Sigmoid colon (tissue), 7 donors: Measurements from ENCODE around the gene HTATSF1. TPM values are rescaled to one million over a fixed set of nuclear protein-coding genes. Genes with fewer than 3 reads are reported as not detected.

Experiments
- DNase-seq: peaks from one replicate; pipeline ENCODE4 v3.0.0-alpha.2; 2019
- H3K27ac ChIP-seq, 4 donors: fragments of 200-600 bp; sonication (generic); one replicate each; pipeline ENCODE4 v1.5.1; 2016 to 2019; ENCODE audit warnings: mild to moderate bottlenecking in 1 of 4
- H3K27me3 ChIP-seq, 3 donors: fragments of 200-600 bp; sonication (generic); one replicate each; pipeline ENCODE4 v1.5.1; 2019; ENCODE audit warnings: mild to moderate bottlenecking in 1 of 3
- H3K36me3 ChIP-seq, 4 donors: fragments of 200-600 bp; sonication (generic); one replicate each; pipeline ENCODE4 v1.5.1; 2016 to 2019
- H3K4me1 ChIP-seq, 4 donors: fragments of 200-600 bp; sonication (generic); one replicate each; pipeline ENCODE4 v1.5.1; 2017 to 2019
- H3K4me3 ChIP-seq, 4 donors: fragments of 200-600 bp; sonication (generic); one replicate each; pipeline ENCODE4 v1.5.1; 2017 to 2019; ENCODE audit warnings: mild to moderate bottlenecking in 2 of 4, moderate library complexity in 1 of 4
- H3K9me3 ChIP-seq, 4 donors: fragments of 200-600 bp in 3 of 4; sonication (generic) in 3 of 4; one replicate each; pipeline versions ENCODE4 v1.5.1 to v1.6.1; 2013 to 2019
- EP300 ChIP-seq, 4 donors: sonication (generic); formaldehyde crosslinking; IDR thresholded peaks; one replicate each; pipeline ENCODE4 v1.6.1; 2017; ENCODE audit warnings: antibody characterized with exemption in 4 of 4
- POLR2A ChIP-seq, 2 donors: fragments of 450-650 bp; IDR thresholded peaks; one replicate each; pipeline ENCODE4 v1.6.1; 2016; ENCODE audit warnings: antibody characterized with exemption in 2 of 2, mild to moderate bottlenecking in 2 of 2, moderate library complexity in 2 of 2
- POLR2AphosphoS5 ChIP-seq, 4 donors: sonication (generic); formaldehyde crosslinking; IDR thresholded peaks; one replicate each; pipeline ENCODE4 v1.6.1; 2017; ENCODE audit warnings: antibody characterized with exemption in 4 of 4
- WGBS, 2 donors: extraction: QIAGEN DNeasy Blood & Tissue Kit; methylation state at CpG; one replicate each; pipeline ENCODE4 v1.1.7; 2013; 5-methylcytosine and 5-hydroxymethylcytosine counted together
- intact Hi-C: fragments of 100-400 bp; cut with DNase I; formaldehyde crosslinking; loops from one replicate; pipeline ENCODE4 v1.15.1; 2023
- polyA plus RNA-seq, 3 donors: library from polyadenylated mRNA; stranded (reverse); fragments of 200-250 nt; gene quantifications; one replicate each; pipeline ENCODE4 v1.2.3, GENCODE V29; 2013
- total RNA-seq, 4 donors: library from RNA; depleted of rRNA; stranded (reverse); fragments of >200 nt; gene quantifications; one replicate each; pipeline ENCODE4 v1.1.0, GENCODE V29; 2016
- TF ChIP-seq, protein P1 (sequence below), 4 experiments: fragments of 450-650 bp in 3 of 4; fragments of 200-600 bp in 1 of 4; IDR thresholded peaks; one replicate each; pipeline ENCODE4 v1.5.1; 2016 to 2019; ENCODE audit warnings: antibody characterized with exemption in 4 of 4, mild to moderate bottlenecking in 3 of 4, moderate library complexity in 2 of 4
- donor health status: healthy with polysubstance abuse.
- donor health status: Bipolar disorder and iron deficiency.
- donor health status: healthy.

The HTATSF1 gene
- total and polyA plus RNA-seq, 7 donors, result 35.7 to 62.4 (median 47.1) TPM

GRCh38 chrX:136453114-136453513 is 44.3 kb upstream of the HTATSF1 start:
- TF ChIP-seq, protein P1, sequence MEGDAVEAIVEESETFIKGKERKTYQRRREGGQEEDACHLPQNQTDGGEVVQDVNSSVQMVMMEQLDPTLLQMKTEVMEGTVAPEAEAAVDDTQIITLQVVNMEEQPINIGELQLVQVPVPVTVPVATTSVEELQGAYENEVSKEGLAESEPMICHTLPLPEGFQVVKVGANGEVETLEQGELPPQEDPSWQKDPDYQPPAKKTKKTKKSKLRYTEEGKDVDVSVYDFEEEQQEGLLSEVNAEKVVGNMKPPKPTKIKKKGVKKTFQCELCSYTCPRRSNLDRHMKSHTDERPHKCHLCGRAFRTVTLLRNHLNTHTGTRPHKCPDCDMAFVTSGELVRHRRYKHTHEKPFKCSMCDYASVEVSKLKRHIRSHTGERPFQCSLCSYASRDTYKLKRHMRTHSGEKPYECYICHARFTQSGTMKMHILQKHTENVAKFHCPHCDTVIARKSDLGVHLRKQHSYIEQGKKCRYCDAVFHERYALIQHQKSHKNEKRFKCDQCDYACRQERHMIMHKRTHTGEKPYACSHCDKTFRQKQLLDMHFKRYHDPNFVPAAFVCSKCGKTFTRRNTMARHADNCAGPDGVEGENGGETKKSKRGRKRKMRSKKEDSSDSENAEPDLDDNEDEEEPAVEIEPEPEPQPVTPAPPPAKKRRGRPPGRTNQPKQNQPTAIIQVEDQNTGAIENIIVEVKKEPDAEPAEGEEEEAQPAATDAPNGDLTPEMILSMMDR (IDR thresholded peaks at IDR 0.05), result no peak
- TF ChIP-seq POLR2AphosphoS5 (IDR thresholded peaks at IDR 0.05), result no peak
- TF ChIP-seq EP300 (IDR thresholded peaks at IDR 0.05), result no peak
- no peak for TF ChIP-seq POLR2A (IDR thresholded peaks at IDR 0.05)
- DNase-seq, result no peak
- H3K27ac ChIP-seq, result no peak overlapping the region
- H3K4me3 ChIP-seq, result no peak overlapping the region
- H3K4me1 ChIP-seq, result no peaks in the 10 kb centered on the region
- H3K36me3 ChIP-seq, result no peaks in the 10 kb centered on the region
- no peaks in the 10 kb centered on the region for H3K9me3 ChIP-seq
- intact Hi-C loops, result no loop called here
- 84 to 88% methylated on average over 1 of the region's 1 CpG for WGBS, 2 donors
- no peaks in the 10 kb centered on the region for H3K27me3 ChIP-seq

GRCh38 chrX:136453771-136454170 is 43.6 kb upstream of the HTATSF1 start:
- DNase-seq, result no peak
- 11 to 41% methylated on average over 1 of the region's 1 CpG for WGBS, 2 donors
- Histone ChIP-seq H3K4me1 (no peaks in the 10 kb centered on the region), H3K4me3 (no peak overlapping the region), H3K9me3 (no peaks in the 10 kb centered on the region), H3K27ac (no peak overlapping the region), H3K27me3 (no peaks in the 10 kb centered on the region), H3K36me3 (no peaks in the 10 kb centered on the region)
- no peak for TF ChIP-seq EP300 (IDR thresholded peaks at IDR 0.05)
- TF ChIP-seq POLR2A (IDR thresholded peaks at IDR 0.05), result no peak
- no peak for TF ChIP-seq POLR2AphosphoS5 (IDR thresholded peaks at IDR 0.05)
- TF ChIP-seq, protein P1 (IDR thresholded peaks at IDR 0.05), result no peak
- intact Hi-C loops, result no loop called here

DNA sequence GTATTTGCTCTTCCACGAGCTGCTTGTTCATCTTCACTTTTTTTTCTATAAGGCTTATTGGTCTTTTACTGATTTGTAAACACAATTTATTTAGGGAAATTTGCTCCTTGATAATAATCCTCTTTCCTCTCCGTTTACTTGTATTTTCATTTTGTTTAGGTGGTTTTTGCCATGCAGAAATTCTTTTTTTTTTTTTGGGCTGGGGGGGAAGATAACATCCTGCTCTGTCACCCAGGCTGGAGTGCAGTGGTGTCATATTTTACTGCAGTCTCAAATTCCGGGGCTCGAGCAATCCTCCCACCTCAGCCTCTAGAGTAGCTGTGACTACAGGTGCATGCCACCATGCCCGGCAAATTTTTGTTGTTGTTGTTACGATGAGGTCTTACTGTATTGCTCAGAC is 41.3 kb upstream of the HTATSF1 start:
- no peaks in the 10 kb centered on the region for H3K9me3 ChIP-seq
- intact Hi-C loops, result no loop called here

GRCh38 chrX:136457303-136457917 is 40.0 kb upstream of the HTATSF1 start:
- no peaks in the 10 kb centered on the region for H3K4me1 ChIP-seq
- no peak overlapping the region for H3K4me3 ChIP-seq
- TF ChIP-seq, protein P1 (IDR thresholded peaks at IDR 0.05), result no peak
- no peak for TF ChIP-seq EP300 (IDR thresholded peaks at IDR 0.05)
- TF ChIP-seq POLR2A (IDR thresholded peaks at IDR 0.05), result no peak
- TF ChIP-seq POLR2AphosphoS5 (IDR thresholded peaks at IDR 0.05), result no peak
- intact Hi-C loops, result no loop called here
- H3K36me3 ChIP-seq, result no peaks in the 10 kb centered on the region
- no peak for DNase-seq
- no peaks in the 10 kb centered on the region for H3K9me3 ChIP-seq
- WGBS, 2 donors, result 65 to 69% methylated on average over 5 of the region's 5 CpGs
- no peak overlapping the region for H3K27ac ChIP-seq
- no peaks in the 10 kb centered on the region for H3K27me3 ChIP-seq

More for the DNA sequence above, 41.3 kb upstream of the HTATSF1 start:
- DNase-seq, result no peak
- TF ChIP-seq EP300 (IDR thresholded peaks at IDR 0.05) (no peak), POLR2AphosphoS5 (IDR thresholded peaks at IDR 0.05) (no peak), POLR2A (IDR thresholded peaks at IDR 0.05) (no peak)
- TF ChIP-seq, protein P1 (IDR thresholded peaks at IDR 0.05), result no peak
- no peak overlapping the region for H3K4me3 ChIP-seq
- H3K27ac ChIP-seq, result no peak overlapping the region
- H3K27me3 ChIP-seq, result no peaks in the 10 kb centered on the region
- H3K4me1 ChIP-seq, result no peaks in the 10 kb centered on the region
- 64 to 77% methylated on average over 6 of the region's 6 CpGs for WGBS, 2 donors
- H3K36me3 ChIP-seq, result no peaks in the 10 kb centered on the region

DNA sequence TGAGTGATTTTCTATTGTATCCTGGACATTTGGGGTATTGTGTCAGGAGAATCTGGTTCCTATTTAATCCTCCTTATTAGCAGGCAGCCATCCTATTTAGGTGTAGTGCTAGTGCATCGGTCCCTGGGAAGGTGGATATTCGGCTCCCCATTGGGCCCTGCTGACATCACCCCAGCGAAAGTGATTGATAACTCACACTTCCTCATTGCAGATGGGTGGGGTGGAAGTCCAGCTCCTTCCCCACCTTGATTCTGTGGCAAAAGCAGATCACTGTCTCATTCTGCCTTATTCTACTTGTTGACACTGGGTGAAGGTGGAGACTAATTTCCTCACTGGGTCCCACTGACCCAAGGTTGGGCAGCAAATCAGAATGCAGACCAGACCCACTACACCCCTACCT is 32.8 kb upstream of the HTATSF1 start:
- intact Hi-C loops, result no loop called here
- H3K4me3 ChIP-seq, result no peak overlapping the region
- no peak overlapping the region for H3K27ac ChIP-seq
- WGBS, 2 donors, result 44 to 83% methylated on average over 3 of the region's 3 CpGs
- DNase-seq, result no peak
- H3K9me3 ChIP-seq, result no peaks in the 10 kb centered on the region
- no peaks in the 10 kb centered on the region for H3K36me3 ChIP-seq
- H3K27me3 ChIP-seq, result no peaks in the 10 kb centered on the region
- no peaks in the 10 kb centered on the region for H3K4me1 ChIP-seq
- TF ChIP-seq, protein P1 (IDR thresholded peaks at IDR 0.05), result no peak
- no peak for TF ChIP-seq POLR2AphosphoS5 (IDR thresholded peaks at IDR 0.05)
- no peak for TF ChIP-seq POLR2A (IDR thresholded peaks at IDR 0.05)
- TF ChIP-seq EP300 (IDR thresholded peaks at IDR 0.05), result no peak
